Measurements from ENCODE around the gene RPLP2.

DNA sequence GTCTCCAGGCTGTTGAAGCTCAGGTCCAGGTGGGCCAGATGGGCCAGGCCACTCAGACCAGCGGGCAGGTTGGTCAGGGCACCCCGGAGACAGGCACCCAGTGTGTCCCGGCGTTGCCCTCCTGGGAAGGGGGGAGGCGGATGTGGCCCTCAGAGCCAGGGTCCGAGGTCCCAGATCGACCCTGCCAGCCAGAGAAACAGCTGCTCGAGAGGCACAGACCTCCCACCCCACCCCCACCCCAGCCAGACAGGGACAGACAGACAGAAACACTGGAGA is 6.4 kb upstream of the RPLP2 start:
- TF ChIP-seq, protein P1, sequence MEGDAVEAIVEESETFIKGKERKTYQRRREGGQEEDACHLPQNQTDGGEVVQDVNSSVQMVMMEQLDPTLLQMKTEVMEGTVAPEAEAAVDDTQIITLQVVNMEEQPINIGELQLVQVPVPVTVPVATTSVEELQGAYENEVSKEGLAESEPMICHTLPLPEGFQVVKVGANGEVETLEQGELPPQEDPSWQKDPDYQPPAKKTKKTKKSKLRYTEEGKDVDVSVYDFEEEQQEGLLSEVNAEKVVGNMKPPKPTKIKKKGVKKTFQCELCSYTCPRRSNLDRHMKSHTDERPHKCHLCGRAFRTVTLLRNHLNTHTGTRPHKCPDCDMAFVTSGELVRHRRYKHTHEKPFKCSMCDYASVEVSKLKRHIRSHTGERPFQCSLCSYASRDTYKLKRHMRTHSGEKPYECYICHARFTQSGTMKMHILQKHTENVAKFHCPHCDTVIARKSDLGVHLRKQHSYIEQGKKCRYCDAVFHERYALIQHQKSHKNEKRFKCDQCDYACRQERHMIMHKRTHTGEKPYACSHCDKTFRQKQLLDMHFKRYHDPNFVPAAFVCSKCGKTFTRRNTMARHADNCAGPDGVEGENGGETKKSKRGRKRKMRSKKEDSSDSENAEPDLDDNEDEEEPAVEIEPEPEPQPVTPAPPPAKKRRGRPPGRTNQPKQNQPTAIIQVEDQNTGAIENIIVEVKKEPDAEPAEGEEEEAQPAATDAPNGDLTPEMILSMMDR (optimal IDR thresholded peaks at IDR 0.05 in 1 of 3, IDR thresholded peaks at IDR 0.05 in 1 of 3, conservative IDR thresholded peaks at IDR 0.05 in 1 of 3; ENCODE audit: extremely low read depth in 1 of 3, insufficient read depth in 2 of 3, low read length in 3 of 3), result no peak
- TF ChIP-seq EZH2 (IDR thresholded peaks at IDR 0.05; ENCODE audit: low read length), result no peak
